HG03457 (cell line): ENCODE data around the gene CD84.
"Not testable (repeated sequence)": the region's sequence is repeated elsewhere in the genome, so short reads cannot be mapped to it uniquely, and the experiment has no call there.

Experiments
- ATAC-seq: cut with Tn5 transposase; IDR thresholded peaks from one replicate; pipeline ENCODE4 v1.9.1; 2021; ENCODE audit warnings: moderate number of reproducible peaks; ENCODE audit not compliant: unreplicated experiment

Gene CD84

GRCh38 chr1:160575112-160575664, 4.1 kb downstream of the CD84 start:
- no peak for ATAC-seq

GRCh38 chr1:160570840-160571239, 8.5 kb downstream of the CD84 start:
- no peak for ATAC-seq

- ATAC-seq: no peak
Measured at GRCh38 chr1:160569806-160570205, 9.5 kb downstream of the CD84 start.

- ATAC-seq: no peak
Measured at GRCh38 chr1:160567858-160568682, 11.2 kb downstream of the CD84 start.

GRCh38 chr1:160567341-160567740, 12.0 kb downstream of the CD84 start:
- ATAC-seq: no peak

GRCh38 chr1:160565564-160565963, 13.7 kb downstream of the CD84 start:
- ATAC-seq: no peak

- not testable (repeated sequence) for ATAC-seq
Measured at GRCh38 chr1:160563230-160563629, 16.1 kb downstream of the CD84 start.

- not testable (repeated sequence) for ATAC-seq
Measured at GRCh38 chr1:160562745-160563144, 16.6 kb downstream of the CD84 start.

- no peak for ATAC-seq
Measured at GRCh38 chr1:160560806-160561205, 18.5 kb downstream of the CD84 start.

GRCh38 chr1:160560045-160560705, 19.1 kb downstream of the CD84 start:
- ATAC-seq: no peak

GRCh38 chr1:160559437-160559836, 19.9 kb downstream of the CD84 start:
- not testable (repeated sequence) for ATAC-seq

GRCh38 chr1:160558660-160559380, 20.5 kb downstream of the CD84 start:
- ATAC-seq: no peak

GRCh38 chr1:160553778-160554177, 25.5 kb downstream of the CD84 start:
- no peak for ATAC-seq

GRCh38 chr1:160552425-160552824, 26.9 kb downstream of the CD84 start:
- ATAC-seq: no peak

- no peak for ATAC-seq
Measured at GRCh38 chr1:160550572-160551034, 28.7 kb downstream of the CD84 start.

GRCh38 chr1:160549665-160550006, 29.7 kb downstream of the CD84 start:
- no peak for ATAC-seq

- no peak for ATAC-seq
Measured at GRCh38 chr1:160548960-160549664, 30.2 kb downstream of the CD84 start.

- no peak for ATAC-seq
Measured at GRCh38 chr1:160548183-160548582, 31.1 kb downstream of the CD84 start.

GRCh38 chr1:160547422-160547821, 31.9 kb downstream of the CD84 start:
- no peak for ATAC-seq

- no peak for ATAC-seq
Measured at GRCh38 chr1:160546942-160547341, 32.4 kb downstream of the CD84 start.

GRCh38 chr1:160544647-160545046, 34.6 kb downstream of the CD84 start:
- ATAC-seq: no peak
